Stimulated activated CD8-positive, alpha-beta memory T cell treated with anti-CD3 and anti-CD28 coated beads, Interleukin-4, amount 100 ng/mL, for 24 hours (primary cell): ENCODE data around the gene MYO1B.

Experiments used
- DNase-seq: peaks from one replicate; pipeline ENCODE4 v3.0.0-alpha.2; 2020; ENCODE audit warnings: low read depth

MYO1B gene

DNA sequence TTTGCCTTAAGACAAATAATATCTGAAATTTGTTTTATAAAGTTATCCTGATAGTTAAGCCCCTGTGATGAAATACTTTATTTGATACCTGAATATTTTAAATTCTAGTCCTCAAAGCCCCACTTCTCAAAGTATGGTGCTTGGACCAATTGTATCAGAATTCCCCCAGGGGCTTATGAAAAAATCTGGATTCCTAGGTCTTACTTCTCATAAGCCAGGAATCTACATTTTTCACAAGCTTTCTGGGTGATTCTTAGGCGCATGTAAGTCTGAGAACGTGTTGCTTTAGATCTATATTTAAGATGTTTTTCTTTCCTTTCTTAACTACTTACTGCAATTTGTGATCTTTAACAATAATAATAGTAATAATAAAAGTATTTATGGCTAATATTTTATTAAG, 53.1 kb downstream of the MYO1B start:
- DNase-seq = no peak

DNA sequence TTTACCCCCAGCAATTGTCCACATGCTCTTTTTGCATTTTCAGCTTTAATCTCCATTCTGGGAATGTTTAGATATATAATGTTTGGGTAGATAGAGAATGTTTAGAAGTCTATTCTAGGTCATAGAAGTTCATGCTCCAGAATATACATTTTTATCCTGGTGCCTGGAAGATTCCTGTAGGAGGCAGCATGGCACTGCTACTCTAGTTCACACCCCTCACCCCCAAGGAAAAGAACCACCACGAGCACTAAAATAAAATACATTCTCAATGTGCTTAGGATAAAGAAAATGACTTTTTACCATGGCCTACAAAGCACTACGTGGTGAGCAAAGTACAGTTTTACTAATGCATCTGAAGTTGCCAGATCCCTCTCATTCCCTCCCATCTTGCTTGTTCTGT, 53.8 kb downstream of the MYO1B start:
- no peak for DNase-seq

DNA sequence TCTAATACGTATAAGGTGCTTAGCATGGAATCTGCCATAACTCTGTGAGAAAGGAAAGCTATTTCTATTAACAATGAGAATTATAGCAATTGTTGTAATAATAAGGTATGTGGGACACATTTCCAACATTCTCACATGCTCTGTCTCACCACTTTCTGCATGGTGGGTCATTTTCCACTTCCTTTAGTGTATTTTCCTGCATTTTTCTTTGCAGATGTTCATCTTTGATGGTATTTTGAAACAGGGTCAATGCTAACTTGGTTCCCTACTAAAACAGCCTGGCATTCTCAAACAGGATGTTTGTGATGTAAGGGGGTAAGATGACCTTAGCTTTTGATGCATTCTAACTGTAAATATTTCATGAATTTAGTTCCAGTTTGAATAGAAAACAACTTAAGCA, 54.7 kb downstream of the MYO1B start:
- no peak for DNase-seq

DNA sequence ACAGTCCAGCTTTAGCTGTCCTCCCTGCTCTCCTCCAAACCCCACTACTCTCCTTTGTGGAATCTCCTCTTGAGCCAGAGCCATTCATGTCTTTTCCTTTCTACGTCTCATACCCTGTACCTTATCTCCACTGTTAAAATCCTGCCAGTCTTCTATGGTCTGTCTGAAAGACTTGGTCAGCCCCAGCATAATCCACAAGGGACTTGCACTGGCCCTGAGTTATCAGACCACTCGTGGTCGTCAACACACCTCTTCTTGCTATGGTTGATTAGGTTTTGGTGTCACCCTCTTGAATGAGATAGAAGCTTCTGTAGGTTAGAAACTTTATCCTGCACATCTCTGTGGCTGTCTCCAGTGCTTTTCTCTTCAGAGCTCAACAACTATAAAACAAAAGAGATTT, 56.8 kb downstream of the MYO1B start:
- DNase-seq = no peak

DNA sequence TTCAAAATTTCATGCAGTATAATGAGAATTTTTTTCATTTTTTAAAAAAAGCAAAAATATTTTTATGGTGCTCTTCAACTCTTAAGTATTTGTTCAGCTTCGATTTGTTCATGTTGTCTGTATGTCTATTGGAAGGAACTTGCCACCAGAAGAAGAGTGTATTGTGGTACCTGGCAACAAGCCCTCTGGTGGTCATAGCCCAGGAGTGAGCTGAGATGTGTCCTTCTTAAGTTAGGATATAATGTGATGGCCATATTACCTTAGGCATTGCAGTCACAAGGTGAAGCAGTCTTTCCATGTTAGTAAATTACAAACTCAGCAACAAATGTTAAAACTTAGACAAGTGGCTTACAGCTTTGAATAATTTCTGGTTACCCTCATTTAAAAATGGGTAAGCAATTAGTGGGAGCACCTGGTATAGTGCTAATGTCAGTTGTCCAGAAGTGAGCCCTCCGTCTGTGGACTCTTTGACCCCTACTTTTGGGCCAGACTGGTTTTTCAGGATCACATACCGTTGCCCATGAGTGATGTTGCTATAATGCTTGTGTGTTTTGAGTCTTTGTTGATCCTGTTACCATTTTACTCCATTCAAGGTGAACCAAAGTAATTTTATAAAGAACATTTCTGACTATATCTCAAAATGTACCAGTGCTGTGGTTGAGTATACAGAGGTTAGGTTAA, 57.4 kb downstream of the MYO1B start:
- DNase-seq = no peak

DNA sequence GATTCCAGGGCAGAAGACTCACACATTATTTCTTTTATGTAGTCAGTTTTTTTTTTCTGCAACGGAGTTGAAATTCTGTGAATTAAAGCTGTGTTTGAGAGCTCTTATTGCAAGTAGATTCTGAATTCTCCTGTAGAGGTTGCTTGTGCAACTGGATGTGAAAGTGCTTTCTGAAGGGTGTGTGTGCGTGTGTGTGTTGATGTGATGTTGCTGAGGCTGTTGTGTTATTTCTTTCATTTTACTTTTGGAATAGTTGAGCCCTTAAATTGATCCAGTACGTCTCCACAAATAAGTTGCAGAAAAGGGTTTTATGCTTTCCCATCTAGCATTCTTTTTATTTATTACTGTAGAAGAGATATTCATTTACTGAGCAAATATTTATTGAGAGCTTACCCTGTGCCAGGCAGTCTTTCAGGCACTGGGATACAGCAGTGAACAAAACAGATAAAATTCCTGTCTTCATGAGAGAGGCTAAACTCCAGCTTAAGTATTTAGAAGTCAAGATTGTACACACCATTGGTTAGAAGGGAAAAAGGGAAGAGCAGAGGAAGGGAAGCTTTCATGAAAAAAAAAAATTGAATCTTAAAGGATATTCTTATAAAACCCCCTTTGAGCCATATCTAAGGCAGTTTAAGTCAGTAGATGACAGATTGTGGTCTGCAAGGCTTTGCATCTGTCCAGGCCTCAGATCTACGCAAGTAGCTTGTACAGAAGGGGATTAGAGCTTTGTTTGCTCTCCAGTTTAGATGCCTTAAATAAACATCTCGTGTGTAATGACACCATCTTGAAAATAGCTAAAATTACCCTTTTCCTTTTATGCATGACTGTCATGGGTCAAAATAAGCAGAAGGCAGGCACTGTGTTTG, 58.2 kb downstream of the MYO1B start:
- no peak for DNase-seq

DNA sequence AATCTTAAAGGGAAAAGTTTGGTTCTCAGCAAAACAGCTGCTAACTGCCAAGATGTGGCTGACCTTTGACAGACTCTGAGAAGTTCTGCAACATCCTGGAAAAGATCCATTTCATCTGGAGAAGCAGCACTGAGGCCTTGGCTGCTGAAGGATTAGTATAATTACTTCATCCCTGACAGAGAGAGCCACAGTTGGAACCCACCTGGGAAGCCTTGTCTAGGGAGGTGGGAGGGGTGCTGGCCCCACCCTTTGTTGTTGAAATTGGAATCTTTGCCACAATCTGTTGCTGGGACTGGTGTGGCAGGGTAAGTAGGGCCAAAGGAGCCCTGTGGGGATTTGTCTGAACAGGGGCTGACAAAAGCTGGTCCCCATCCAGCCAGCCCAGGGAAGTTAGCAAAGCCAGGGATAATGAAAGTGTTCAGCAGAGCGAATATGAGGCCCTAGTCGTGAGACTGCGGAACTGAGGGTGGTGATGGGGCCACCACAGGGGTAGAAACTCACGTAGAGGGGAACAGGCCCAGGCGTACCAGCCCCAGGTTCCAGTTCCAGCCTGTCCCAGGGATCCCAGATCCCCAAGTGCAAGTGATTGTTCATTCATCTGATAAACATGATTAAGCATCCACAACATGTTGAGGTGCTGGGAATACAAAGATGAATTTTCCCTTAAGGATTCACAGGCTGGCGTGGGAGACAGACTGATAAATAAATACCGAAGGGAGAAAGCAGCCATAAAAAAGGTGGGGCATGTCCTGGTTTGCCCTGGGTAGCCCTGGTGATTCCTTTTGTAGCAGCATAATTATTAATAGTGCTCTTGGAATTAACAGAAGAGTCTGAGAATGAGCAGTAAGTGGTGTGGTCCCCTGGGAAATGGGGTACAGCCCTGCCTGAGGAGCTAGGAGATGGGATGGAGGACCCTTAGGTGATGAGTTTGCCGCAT, 60.0 kb downstream of the MYO1B start:
- no peak for DNase-seq

DNA sequence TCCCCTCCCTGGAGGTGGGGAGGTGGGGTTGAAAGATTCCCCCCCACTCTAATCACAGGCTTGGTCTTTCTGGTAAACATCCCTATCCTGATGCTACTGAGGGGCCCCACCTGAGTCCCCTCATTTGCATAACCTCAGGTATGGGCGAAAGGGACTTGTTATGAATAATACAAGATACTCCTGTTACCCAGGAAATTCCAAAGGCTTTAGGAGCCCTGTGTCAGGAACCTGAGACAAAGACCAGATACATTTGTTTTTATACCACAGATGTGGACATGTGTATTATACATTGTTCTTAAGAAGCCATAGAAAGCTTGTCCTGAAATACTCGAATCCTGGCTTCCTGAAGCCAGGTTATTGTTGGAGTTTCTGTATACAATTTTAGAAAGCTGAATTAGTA, 62.8 kb downstream of the MYO1B start:
- DNase-seq = no peak

DNA sequence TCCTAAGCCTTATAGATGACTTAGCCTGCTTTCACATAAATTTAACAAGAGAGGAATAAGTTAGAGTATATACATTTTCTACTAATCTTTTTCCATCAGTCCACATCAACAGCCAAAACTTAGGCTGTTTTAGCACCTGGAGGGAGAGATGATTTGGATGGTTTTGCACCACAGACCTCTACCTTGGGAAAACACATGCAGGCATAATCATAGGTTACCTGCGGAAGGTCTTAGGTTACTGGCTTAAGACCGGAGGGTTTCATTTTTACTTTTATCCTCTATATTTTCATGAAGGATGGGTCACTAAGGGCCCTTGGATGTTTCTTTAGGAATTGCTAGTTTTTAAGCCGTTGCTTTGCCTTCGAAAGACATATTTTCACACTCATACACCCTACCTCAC, 66.0 kb downstream of the MYO1B start:
- no peak for DNase-seq

DNA sequence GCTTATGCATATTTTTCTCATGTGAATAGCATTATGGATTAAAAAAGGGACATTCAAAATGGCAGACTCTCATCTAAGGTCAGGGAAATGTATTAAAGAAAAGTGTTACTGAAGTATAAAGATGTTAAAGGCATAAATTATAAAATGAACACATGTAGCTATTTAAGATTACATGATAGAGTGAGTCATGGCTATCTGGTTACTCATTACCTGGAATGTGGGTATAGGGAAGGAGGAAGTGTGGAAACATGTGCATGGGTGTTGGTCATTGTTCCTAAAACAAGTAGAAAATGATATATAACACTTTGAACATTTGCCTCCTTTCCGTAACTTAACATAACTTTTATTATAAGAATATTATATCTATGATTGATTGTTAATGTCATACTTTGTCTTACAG, 66.4 kb downstream of the MYO1B start:
- DNase-seq = no peak

DNA sequence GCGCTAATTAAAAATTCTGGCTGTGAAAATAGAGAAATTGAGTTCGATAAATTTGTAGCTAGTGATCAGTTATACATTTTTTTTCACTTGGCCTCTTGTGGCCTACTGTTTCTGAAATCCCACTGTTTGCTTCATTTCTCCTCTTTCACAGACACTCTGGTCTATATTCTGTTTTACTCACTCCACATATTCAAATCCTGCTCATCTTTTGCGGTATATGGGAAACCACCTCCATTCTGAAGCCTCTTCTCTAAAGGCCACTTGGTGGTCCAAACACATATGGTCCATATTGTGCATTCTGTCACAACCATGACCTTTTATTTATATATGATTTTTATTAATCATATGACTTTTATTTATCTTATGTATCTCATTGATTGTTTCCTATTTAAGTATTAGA, 67.0 kb downstream of the MYO1B start:
- no peak for DNase-seq

DNA sequence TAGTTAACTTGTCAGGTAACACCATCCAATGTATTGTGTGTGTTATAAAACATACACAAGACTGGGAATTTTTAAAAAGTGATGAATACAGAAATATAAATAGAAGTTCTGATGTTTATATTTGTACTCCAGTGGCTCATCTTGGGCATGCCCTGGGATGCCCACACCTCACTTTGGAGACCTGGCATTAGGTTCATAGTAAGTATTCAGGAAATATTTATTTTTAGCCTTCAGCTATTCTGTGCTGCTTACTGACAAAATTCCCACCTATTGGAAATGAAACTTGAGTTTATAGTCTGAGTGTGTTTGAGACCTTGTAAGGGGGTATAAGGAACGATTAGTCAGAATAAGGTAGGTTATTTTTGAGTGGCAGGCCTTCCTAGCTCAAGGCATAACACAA, 67.5 kb downstream of the MYO1B start:
- no peak for DNase-seq

DNA sequence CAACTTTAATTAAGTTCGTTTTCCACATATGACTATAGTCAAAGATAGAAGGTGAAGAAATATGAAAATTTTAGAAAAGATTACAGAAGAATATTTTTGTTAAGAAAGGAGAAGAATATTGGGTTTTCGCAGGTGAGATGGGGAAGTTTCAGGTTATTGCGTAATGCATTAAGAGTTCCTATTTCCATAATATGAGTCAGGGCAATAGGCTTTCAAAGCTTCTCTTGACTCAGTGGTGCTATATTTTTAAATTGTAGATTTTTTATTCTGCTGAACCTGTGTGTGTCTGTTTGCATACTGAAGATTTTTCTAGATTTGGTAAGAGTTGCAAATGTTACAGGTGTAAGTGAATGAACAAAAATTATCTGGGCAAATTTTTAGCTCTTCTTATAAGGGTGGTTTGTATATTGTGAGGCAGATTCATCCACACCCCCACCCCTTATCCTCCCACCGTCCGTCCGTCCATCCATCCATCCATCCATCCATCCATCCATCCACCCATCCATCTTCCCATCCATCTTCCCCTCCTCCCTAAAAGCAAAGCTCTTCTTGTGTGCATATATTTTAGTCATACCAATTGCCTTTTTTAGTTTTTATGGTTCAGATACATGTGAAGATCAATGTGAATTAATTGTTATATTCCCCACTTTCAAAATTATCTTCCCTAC, 69.6 kb downstream of the MYO1B start:
- no peak for DNase-seq

DNA sequence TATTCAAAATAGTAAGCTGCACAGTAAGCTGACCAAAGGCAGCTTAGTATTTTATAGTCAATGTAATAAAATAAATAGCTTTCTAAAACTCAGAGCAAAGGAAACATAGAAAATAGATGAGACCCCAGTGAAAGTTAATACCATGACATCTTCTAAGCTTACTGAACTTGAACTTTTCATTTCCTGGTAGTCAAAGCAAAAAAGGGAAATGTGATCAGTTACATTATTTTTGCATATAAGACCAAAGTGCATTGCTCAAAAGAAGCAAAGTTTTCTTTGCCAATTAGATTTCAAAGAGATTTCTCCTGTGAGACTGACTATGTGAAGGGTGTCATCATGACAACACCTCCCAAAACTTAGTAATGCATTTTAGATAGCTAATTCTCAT, 70.2 kb downstream of the MYO1B start:
- DNase-seq = no peak

DNA sequence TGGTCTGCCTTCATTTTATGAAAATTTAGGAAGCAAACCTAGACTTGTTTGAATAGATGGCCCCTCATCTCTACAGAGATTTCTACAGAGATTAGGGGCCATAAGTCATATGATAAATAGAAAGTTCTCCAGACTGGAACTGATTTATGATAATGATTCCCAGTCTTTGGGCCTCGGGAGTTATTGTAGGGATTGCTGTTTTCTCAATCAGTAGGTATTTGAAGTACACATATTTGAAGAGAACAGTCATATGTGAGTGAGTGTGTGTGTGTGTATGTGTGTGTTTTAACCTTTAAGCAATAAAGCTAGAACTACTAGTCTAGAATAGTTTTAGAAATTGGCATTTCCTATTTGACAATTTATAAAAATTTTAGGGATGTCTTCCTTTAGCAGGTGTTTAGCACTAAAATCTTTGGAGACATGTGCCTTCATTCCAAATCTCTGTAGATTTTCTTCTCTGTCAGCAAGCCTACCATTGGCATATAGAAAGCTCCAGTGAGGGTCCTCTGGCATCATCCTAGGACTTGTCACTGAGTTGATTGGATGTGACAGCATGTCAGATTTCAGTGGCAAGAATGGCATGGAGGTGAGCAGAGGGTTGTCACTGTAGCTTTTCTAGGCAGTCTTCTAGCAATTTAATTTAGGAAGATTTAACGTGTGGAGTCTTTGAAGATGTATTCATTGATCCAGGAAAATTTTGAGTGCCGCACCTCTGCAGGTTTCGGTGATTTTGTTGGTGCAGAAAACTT, 71.2 kb downstream of the MYO1B start:
- DNase-seq = no peak

DNA sequence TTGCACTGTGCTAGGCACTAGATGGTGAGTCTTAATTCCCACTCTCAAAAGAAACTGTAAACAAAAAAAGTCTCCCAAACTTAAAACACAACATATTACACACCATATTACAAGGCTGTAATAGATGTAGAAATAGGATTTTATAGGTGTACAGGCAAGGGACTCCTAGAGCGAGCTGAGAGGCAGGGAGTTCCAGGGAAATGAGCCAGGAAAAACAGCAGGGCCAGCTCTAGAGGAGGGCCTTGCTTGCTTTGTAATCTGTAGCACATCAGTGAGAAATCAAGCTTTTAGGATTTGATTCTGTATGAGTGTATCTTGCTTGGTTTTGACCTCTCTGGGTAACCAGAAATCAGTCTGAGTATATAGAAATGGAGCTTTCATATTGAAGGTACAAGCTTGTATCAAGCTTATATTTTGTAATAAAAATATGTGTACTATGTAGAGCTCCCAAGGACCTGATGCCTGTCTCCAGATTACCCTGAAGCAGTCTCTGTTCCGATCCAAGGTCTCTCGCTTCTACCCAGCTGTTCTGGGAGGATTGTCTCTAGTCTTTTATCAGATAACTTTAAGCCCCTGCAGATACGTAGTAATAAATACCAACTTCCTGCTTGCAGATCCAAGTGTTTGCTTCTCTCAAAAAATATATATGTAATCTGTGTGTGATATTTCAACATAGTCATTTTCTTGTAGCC, 73.0 kb downstream of the MYO1B start:
- DNase-seq = no peak

DNA sequence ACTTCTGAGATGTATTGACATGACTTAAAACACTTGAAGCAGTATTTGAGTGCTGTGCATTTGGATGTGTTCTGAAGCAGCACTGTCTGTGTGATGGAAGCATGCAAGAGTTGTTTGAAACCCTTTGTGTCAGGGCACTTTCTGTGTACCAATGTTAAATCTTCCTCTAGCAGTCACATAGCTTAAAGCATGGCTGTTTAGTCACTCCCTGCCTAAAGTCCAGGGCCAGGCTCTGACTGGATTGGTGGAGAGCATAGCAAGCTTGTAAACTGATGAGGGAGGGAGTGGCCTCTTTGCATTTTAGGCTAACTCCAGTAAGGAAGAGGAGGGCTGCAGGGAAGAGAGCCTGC, 73.5 kb downstream of the MYO1B start:
- DNase-seq = no peak

DNA sequence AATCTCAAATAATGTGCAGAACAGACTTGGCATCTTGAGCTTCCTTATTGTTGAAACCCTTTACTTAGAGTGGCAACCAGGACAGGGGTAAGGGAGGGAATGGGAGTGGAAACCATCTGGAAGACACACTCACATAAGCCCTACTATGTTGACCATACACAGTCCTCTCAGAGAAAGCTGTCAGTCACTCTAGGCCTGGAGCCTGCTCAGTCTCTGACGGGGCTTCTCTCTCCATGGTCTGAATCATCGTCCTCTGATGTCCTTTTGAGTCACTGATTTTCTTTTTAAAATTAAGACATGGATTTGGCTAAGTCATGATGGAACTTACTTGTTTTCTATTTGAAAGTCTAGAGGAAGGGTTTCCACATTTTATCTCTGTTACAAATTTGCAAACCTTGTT, 74.0 kb downstream of the MYO1B start:
- no peak for DNase-seq

DNA sequence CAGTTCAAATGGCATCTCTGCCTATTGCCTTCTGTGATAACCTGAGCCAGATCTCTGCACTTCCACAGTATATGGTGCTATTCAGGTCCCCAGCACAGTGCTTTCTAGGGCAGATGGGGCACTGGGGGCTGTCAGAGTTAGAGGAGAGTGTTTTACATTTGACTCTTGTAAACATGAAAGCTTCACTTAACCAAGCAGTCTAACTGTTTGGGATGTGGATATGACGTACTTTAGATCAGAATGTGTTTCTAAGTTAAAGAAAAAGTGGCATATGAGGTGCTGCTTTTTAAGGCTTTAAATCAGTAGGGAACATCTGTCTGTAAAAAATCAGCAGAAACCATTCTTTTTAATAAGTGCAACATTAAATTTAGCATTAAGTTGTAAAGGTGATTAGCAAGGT, 75.7 kb downstream of the MYO1B start:
- DNase-seq = no peak

DNA sequence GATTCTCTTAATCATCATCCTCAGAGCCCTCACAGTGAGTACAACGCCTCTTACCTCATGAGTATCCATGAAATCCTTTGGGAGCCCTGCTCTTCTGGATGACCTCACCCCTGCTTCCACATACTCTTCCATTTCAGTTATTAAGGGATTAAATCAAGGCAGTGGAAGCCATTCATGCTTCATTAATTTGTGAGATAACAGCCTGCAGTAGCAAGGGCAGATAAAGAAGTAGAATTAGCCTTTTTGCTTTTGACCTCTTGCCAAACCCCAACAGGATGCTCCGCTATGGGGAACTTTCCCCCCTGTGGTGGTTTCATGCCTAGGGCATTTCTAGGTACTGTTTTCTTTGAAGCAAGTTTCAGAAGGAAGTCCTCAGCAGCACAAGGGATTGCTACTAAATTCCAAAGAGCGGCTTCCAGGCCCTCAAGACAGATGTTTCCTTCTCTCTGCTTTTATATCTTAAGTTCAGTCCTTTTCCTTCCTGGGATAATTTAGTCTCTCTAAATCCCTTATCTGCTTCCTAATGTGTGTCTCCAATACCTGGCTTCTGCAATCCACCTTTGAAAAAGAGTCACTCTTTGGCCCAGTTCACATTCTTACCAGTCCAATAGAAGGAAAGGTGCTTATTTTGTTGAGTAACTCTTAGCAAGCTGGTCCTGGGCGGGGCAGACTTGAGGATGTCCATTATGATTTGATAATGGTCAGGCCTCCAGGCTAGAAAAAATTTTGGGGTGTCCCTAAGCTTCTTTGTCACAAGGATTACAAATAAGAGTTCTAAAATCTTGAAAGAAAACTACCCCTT, 76.9 kb downstream of the MYO1B start:
- no peak for DNase-seq
